GM12891 (cell line): ENCODE data around the gene RNF115.

ENCODE experiments used
- PAX5 ChIP-seq: IDR thresholded peaks from 2 replicates; pipeline ENCODE4 v1.6.1; 2011; ENCODE audit warnings: low read length, moderate library complexity, mild to moderate bottlenecking; ENCODE audit not compliant: insufficient read depth, severe bottlenecking
- POLR2A ChIP-seq: IDR thresholded peaks from 2 replicates; pipeline ENCODE4 v1.6.1; 2011; ENCODE audit warnings: low read depth, low read length, control low read depth
- POLR2AphosphoS5 ChIP-seq: IDR thresholded peaks from 2 replicates; pipeline ENCODE4 v1.6.1; 2011; ENCODE audit warnings: low read depth, low read length, control low read depth
- TAF1 ChIP-seq: IDR thresholded peaks from 2 replicates; pipeline ENCODE4 v1.6.1; 2011; ENCODE audit warnings: low read depth, low read length, control low read depth

DNA sequence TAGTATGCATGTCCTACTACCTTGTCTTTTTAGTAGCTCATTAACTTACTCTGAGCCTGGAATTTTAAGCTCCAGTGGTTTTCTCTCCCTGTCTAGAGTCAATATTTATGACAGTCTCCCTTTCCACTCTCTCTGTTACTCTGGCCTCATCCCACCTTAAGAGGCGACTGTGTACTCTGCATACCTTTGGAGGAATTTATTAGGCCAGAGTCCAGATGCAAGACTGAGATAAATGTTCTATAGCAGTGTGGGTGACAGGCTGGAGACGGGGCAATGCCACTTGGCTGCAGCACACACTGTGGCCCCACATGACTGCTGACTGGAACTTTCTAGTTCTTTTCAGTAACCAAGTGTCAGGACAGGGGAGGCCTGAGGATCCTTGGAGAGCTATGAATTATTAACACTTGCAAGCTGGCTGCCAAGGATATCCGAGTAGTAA, 112.7 kb downstream of the RNF115 start:
- TF ChIP-seq TAF1 (no peak), POLR2A (no peak), PAX5 (no peak), POLR2AphosphoS5 (no peak)
